ENCODE measurements around the gene ACER2.

ACER2 gene

GRCh38 chr9:19456426-19456825 is 47.6 kb downstream of the ACER2 start:
- Histone ChIP-seq H3K36me3 (ENCODE audit: control insufficient read depth in 2 of 2, insufficient read depth in 1 of 2, low read length in 2 of 2) (peaks cover 0 to 4% of the 10 kb centered on the region in 2 experiments; a peak in 1 of 3 replicates), H3K4me1 (ENCODE audit: control insufficient read depth, insufficient read depth, low read length) (no peaks in the 10 kb centered on the region; the same call in 1 of the 2 replicates), H3K9me3 (ENCODE audit: control insufficient read depth, insufficient read depth, low read depth, low read length) (no peaks in the 10 kb centered on the region), H3K27ac (ENCODE audit: extremely low read depth, low read depth, low read length) (no peak overlapping the region), H3K4me3 (ENCODE audit: low read depth, low read length) (no peak overlapping the region)
- CTCF ChIA-PET: interaction anchor here (0.6 to 4.3 kb wide), 9 partner anchors 8 to 1243 kb away, joined by 3 to 30 read pairs (median 3); partner anchors contain the start of gene RRAGA
- POLR2A ChIA-PET: interaction anchor here (1.5 kb wide), 1 partner anchor 76 kb away, joined by 5 read pairs; the partner anchor contains the start of gene RPS6
- TF ChIP-seq ZNF623 (tag by site-specific recombination; IDR thresholded peaks at IDR 0.05) (no peak), ZNF175 (tag by site-specific recombination; IDR thresholded peaks at IDR 0.05) (no peak), ZSCAN23 (tag by site-specific recombination; IDR thresholded peaks at IDR 0.05) (no peak), ZNF544 (tag by site-specific recombination; IDR thresholded peaks at IDR 0.05) (no peak), MEIS1 (CRISPR knock-in tag; IDR thresholded peaks at IDR 0.05; ENCODE audit: borderline replicate concordance) (no peak), ZNF248 (tag by site-specific recombination; IDR thresholded peaks at IDR 0.05) (no peak), ZNF488 (tag by site-specific recombination; IDR thresholded peaks at IDR 0.05) (no peak), REST (tag by site-specific recombination; IDR thresholded peaks at IDR 0.05) (no peak), ZNF555 (tag by site-specific recombination; conservative IDR thresholded peaks at IDR 0.05) (no peak), SP3 (tag by site-specific recombination; IDR thresholded peaks at IDR 0.05) (no peak), KLF7 (tag by site-specific recombination; IDR thresholded peaks at IDR 0.05; ENCODE audit: borderline replicate concordance) (no peak), BCL11A (tag by site-specific recombination; IDR thresholded peaks at IDR 0.05; ENCODE audit: low read depth) (no peak)

- Histone ChIP-seq H3K36me3 (ENCODE audit: control insufficient read depth in 2 of 2, insufficient read depth in 1 of 2, low read length in 2 of 2) (no peaks in the 10 kb centered on the region), H3K27ac (ENCODE audit: extremely low read depth, low read depth, low read length) (no peak overlapping the region), H3K4me3 (ENCODE audit: low read depth, low read length) (no peak overlapping the region), H3K9me3 (ENCODE audit: control insufficient read depth, insufficient read depth, low read depth, low read length) (no peaks in the 10 kb centered on the region), H3K4me1 (ENCODE audit: control insufficient read depth, insufficient read depth, low read length) (no peaks in the 10 kb centered on the region; the same call in 1 of the 2 replicates)
- CTCF ChIA-PET: interaction anchor here (0.5 to 4.3 kb wide), 30 partner anchors 7 to 1375 kb away, joined by 3 to 30 read pairs (median 3); partner anchors contain the start of gene RRAGA
- POLR2A ChIA-PET: interaction anchor here (1.0 to 1.5 kb wide), 3 partner anchors 77 to 408 kb away, joined by 4 to 6 read pairs (median 5); partner anchors contain the start of genes RPS6 and RRAGA
- TF ChIP-seq ZIC2 (tag by site-specific recombination; IDR thresholded peaks at IDR 0.05) (no peak), ZNF366 (tag by site-specific recombination; conservative IDR thresholded peaks at IDR 0.05) (0 out of 2 replicates have a peak, but pooled peaks have one; percentile 17), ZBTB8A (tag by site-specific recombination; IDR thresholded peaks at IDR 0.05) (no peak), TSHZ1 (tag by site-specific recombination; IDR thresholded peaks at IDR 0.05; ENCODE audit: borderline replicate concordance) (no peak), PATZ1 (tag by site-specific recombination; IDR thresholded peaks at IDR 0.05) (no peak), PBX3 (CRISPR knock-in tag; IDR thresholded peaks at IDR 0.05) (no peak), ZNF114 (tag by site-specific recombination; IDR thresholded peaks at IDR 0.05) (no peak), ZNF621 (tag by site-specific recombination; IDR thresholded peaks at IDR 0.05) (no peak), ZNF654 (tag by site-specific recombination; IDR thresholded peaks at IDR 0.05; ENCODE audit: low read depth) (peak; percentile 99), KLF1 (tag by site-specific recombination; IDR thresholded peaks at IDR 0.05) (no peak), ZNF544 (tag by site-specific recombination; IDR thresholded peaks at IDR 0.05) (no peak), ZBTB7A (tag by site-specific recombination; IDR thresholded peaks at IDR 0.05; ENCODE audit: low read depth) (no peak)
Measured at GRCh38 chr9:19456996-19457692, 48.3 kb downstream of the ACER2 start.

Data from HEK293 (cell line).